Left ventricle myocardium inferior (tissue), 1 donor: ENCODE data around the gene ESYT1. TPM values are rescaled to one million over a fixed set of nuclear protein-coding genes. Genes with fewer than 3 reads are reported as not detected.

Experiments used
- DNase-seq: peaks from one replicate; pipeline ENCODE4 v3.0.0-alpha.2; 2020
- H3K27ac ChIP-seq: fragments of 200-600 bp; replicated peaks from 2 replicates; pipeline ENCODE4 v1.8.0; 2021
- H3K27me3 ChIP-seq: fragments of 200-600 bp; 2 replicates; pipeline ENCODE4 v1.8.0; 2021; ENCODE audit warnings: low read depth
- H3K36me3 ChIP-seq: fragments of 200-600 bp; 2 replicates; pipeline ENCODE4 v1.8.0; 2021
- H3K4me1 ChIP-seq: fragments of 200-600 bp; 2 replicates; pipeline ENCODE4 v1.8.0; 2021
- H3K4me3 ChIP-seq: fragments of 200-600 bp; 2 replicates; pipeline ENCODE4 v1.8.0; 2021; ENCODE audit warnings: mild to moderate bottlenecking, moderate library complexity
- H3K9me3 ChIP-seq: fragments of 200-600 bp; replicated peaks from 2 replicates; pipeline ENCODE4 v1.8.0; 2021
- intact Hi-C: fragments of 100-400 bp; cut with micrococcal nuclease; formaldehyde crosslinking; loops from one replicate; pipeline ENCODE4 v1.11.0; 2022
- total RNA-seq: library from RNA; stranded (reverse); fragmentation: NEBNext Ultra II Directional; extraction: Animal tissue kit (Norgen Biotek cat#: 25700); gene quantifications from one replicate; pipeline ENCODE4 v1.2.1, GENCODE V29; 2021
- TF ChIP-seq, protein P1 (sequence below): fragments of 200-600 bp; IDR thresholded peaks from 2 replicates; pipeline ENCODE4 v1.8.0; 2021; ENCODE audit warnings: antibody characterized with exemption, mild to moderate bottlenecking, borderline replicate concordance
- donor health status: DM: no; HTN: yes; CAD: no; lungs with severe emphysema.

The ESYT1 gene
- total RNA-seq, 1 donor from 2014 or later: 23.2 TPM

- Histone ChIP-seq H3K27ac (no peak overlapping the region), H3K4me1 (no peaks in the 10 kb centered on the region), H3K27me3 (no peaks in the 10 kb centered on the region), H3K36me3 (peaks cover 100% of the 10 kb centered on the region), H3K9me3 (no peaks in the 10 kb centered on the region), H3K4me3 (no peak overlapping the region)
- TF ChIP-seq, protein P1, sequence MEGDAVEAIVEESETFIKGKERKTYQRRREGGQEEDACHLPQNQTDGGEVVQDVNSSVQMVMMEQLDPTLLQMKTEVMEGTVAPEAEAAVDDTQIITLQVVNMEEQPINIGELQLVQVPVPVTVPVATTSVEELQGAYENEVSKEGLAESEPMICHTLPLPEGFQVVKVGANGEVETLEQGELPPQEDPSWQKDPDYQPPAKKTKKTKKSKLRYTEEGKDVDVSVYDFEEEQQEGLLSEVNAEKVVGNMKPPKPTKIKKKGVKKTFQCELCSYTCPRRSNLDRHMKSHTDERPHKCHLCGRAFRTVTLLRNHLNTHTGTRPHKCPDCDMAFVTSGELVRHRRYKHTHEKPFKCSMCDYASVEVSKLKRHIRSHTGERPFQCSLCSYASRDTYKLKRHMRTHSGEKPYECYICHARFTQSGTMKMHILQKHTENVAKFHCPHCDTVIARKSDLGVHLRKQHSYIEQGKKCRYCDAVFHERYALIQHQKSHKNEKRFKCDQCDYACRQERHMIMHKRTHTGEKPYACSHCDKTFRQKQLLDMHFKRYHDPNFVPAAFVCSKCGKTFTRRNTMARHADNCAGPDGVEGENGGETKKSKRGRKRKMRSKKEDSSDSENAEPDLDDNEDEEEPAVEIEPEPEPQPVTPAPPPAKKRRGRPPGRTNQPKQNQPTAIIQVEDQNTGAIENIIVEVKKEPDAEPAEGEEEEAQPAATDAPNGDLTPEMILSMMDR: no peak
- intact Hi-C loops: no loop called here
- DNase-seq: no peak
These were observed 44.8 kb downstream of the ESYT1 start for GRCh38 chr12:56172839-56173238.

DNA sequence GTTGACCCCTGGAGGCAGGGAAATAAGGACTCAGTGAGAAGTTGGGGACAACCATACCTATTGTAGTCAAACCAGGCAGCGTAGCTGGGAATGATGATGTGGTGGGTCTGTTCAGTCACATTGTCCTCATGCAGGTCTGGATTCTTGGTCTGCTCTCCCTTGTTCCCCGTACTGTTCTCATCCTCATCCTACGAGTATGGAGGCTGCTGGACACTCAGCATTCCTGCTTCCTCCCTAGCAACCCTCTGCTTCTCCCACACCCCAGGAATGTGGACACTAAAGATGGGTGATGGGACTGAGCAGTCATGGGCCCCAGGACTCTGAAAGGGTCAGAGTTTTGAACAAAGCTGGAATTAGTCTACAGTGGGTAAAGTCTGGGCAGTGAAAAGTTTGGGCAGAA, 50.3 kb downstream of the ESYT1 start:
- Histone ChIP-seq H3K27ac (no peak overlapping the region), H3K4me3 (no peak overlapping the region), H3K27me3 (no peaks in the 10 kb centered on the region), H3K9me3 (no peaks in the 10 kb centered on the region), H3K36me3 (peaks cover 100% of the 10 kb centered on the region), H3K4me1 (peaks cover under 1% of the 10 kb centered on the region)
- no peak for DNase-seq
- TF ChIP-seq, protein P1: no peak
- intact Hi-C loops: no loop called here

DNA sequence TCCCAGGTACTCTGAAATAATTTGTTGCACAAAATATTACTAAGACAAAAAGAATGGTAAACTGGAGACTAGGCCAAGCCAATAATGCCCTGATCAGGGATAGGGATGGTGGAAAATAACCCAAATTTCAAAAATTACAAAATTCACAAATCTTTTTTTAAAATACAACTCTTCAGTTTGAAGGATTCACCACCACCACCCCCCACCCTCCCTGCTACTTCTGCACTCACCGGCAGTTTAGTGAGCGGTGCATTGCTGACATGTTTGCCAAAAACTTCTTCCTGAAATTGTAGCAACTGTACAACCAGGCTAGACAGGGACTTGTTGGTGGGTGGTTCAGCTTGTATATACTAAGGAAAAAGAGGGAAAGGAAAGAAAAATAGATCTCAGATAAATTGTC, 58.9 kb downstream of the ESYT1 start:
- Histone ChIP-seq H3K27ac (no peak overlapping the region), H3K9me3 (no peaks in the 10 kb centered on the region), H3K4me3 (peak overlapping the region; percentile 94), H3K27me3 (no peaks in the 10 kb centered on the region), H3K36me3 (peaks cover 51% of the 10 kb centered on the region), H3K4me1 (peaks cover 42% of the 10 kb centered on the region)
- no peak for DNase-seq
- TF ChIP-seq, protein P1: no peak
- intact Hi-C loops: no loop called here

- peaks cover 38% of the 10 kb centered on the region for H3K36me3 ChIP-seq
These were observed 60.2 kb downstream of the ESYT1 start for GRCh38 chr12:56188131-56188777.

DNA sequence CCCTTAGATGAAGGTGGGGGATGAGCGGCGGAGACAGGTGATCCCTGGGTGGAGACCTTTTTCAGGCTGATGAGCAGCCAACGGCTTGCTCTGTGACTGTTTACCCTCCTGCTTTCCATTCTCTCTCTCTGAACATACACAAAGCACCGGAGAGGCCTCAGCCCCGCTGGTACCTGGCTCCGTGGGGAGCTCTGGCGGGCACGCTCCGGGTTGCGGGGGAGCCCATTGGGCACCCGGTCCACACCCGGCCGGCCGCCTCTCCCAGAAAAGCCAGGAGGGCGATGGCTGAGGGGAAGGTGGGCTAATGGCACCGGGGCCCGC, 60.7 kb downstream of the ESYT1 start:
- Histone ChIP-seq H3K4me1 (peaks cover 37% of the 10 kb centered on the region), H3K9me3 (no peaks in the 10 kb centered on the region), H3K4me3 (peak overlapping the region; percentile 94), H3K27me3 (no peaks in the 10 kb centered on the region), H3K36me3 (peaks cover 33% of the 10 kb centered on the region), H3K27ac (peak overlapping the region; percentile 87)
- TF ChIP-seq, protein P1: no peak
- DNase-seq: no peak
- intact Hi-C loops: no loop called here

More at GRCh38 chr12:56188131-56188777, 60.2 kb downstream of the ESYT1 start:
- Histone ChIP-seq H3K27ac (peak overlapping the region; percentile 87), H3K4me3 (peak overlapping the region; percentile 94), H3K9me3 (no peaks in the 10 kb centered on the region), H3K4me1 (peaks cover 42% of the 10 kb centered on the region), H3K27me3 (no peaks in the 10 kb centered on the region)
- DNase-seq: no peak
- TF ChIP-seq, protein P1: no peak
- intact Hi-C loops: no loop called here
